GM06990 (cell line): ENCODE measurements around the gene PLPPR5.

Experiments used
- DNase-seq: peaks from one replicate; pipeline ENCODE4 v3.0.0-alpha.2; 2011; ENCODE audit not compliant: insufficient read length; ENCODE audit errors: extremely low read depth
- H3K27me3 ChIP-seq: replicated peaks from 2 replicates; pipeline ENCODE4 v1.6.0; 2011; ENCODE audit warnings: low read length; ENCODE audit not compliant: control insufficient read depth, insufficient read depth
- H3K36me3 ChIP-seq: 2 replicates; pipeline ENCODE4 v1.5.1; 2011; ENCODE audit warnings: low read length; ENCODE audit not compliant: control insufficient read depth, insufficient read depth
- H3K4me3 ChIP-seq: replicated peaks from 2 replicates; pipeline ENCODE4 v1.5.1; 2011; ENCODE audit warnings: low read depth, mild to moderate bottlenecking, control low read depth, low read length
- CTCF ChIP-seq: IDR thresholded peaks from 2 replicates; pipeline ENCODE4 v1.5.1; 2011; ENCODE audit warnings: low read length, control low read depth, mild to moderate bottlenecking, inconsistent platforms; ENCODE audit not compliant: insufficient read depth, poor library complexity, severe bottlenecking

PLPPR5 gene

GRCh38 chr1:98854137-98854536 is 150.5 kb downstream of the PLPPR5 start:
- Histone ChIP-seq H3K27me3 (no peaks in the 10 kb centered on the region), H3K36me3 (no peaks in the 10 kb centered on the region), H3K4me3 (no peak overlapping the region)
- TF ChIP-seq CTCF = no peak
- DNase-seq = no peak

GRCh38 chr1:98849969-98850636 is 154.6 kb downstream of the PLPPR5 start:
- DNase-seq = no peak
- Histone ChIP-seq H3K36me3 (no peaks in the 10 kb centered on the region), H3K4me3 (no peak overlapping the region), H3K27me3 (no peaks in the 10 kb centered on the region)
- no peak for TF ChIP-seq CTCF

GRCh38 chr1:98842241-98842640 is 162.4 kb downstream of the PLPPR5 start:
- Histone ChIP-seq H3K4me3 (no peak overlapping the region), H3K27me3 (no peaks in the 10 kb centered on the region), H3K36me3 (no peaks in the 10 kb centered on the region)
- DNase-seq = no peak
- TF ChIP-seq CTCF = no peak
